Tibial nerve (tissue), 3 donors: Measurements from ENCODE around the gene CRB1.

ENCODE experiments used
- CTCF ChIP-seq, 5 experiments: fragments of 200-600 bp in 3 of 5; fragments of 450-650 bp in 2 of 5; sonication (generic) in 3 of 5; IDR thresholded peaks; one replicate each; pipeline ENCODE4 v1.5.1; 2016 to 2019; ENCODE audit warnings: antibody characterized with exemption in 5 of 5, mild to moderate bottlenecking in 3 of 5, moderate library complexity in 2 of 5
- POLR2A ChIP-seq, 2 donors: fragments of 450-650 bp; IDR thresholded peaks; one replicate each; pipeline ENCODE4 v1.6.1; 2017; ENCODE audit warnings: antibody characterized with exemption in 2 of 2, mild to moderate bottlenecking in 2 of 2, moderate library complexity in 2 of 2

- TF ChIP-seq CTCF (IDR thresholded peaks at IDR 0.05) (no peak), POLR2A (IDR thresholded peaks at IDR 0.05) (no peak)
Measured at GRCh38 chr1:197339106-197340060, 71.3 kb downstream of the CRB1 start.
